GF-D8 (cell line): ENCODE data around the gene FADD.
A peak's percentile ranks its signal among the peaks of the same experiment; 100 is the strongest.
"Not testable (repeated sequence)": the region's sequence is repeated elsewhere in the genome, so short reads cannot be mapped to it uniquely, and the experiment has no call there.

Experiments
- DNase-seq: peaks from one replicate; lab custom pipeline; 2025; lab: John Stamatoyannopoulos, UW

Gene FADD

DNA sequence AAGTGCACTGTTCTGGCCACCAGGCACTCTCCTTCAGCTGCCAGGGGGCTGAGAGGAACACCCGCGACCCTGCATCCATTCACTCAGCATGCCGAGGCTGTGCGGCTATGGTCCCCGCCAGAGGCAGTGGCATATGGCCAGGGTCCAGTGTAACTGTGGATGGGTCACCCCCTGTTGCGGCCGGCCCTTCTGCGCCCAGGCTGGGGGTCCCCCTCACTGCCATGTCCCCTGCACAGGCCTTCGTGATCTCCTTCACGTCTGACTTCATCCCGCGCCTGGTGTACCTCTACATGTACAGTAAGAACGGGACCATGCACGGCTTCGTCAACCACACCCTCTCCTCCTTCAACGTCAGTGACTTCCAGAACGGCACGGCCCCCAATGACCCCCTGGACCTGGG is 20.8 kb upstream of the FADD start:
- no peak for DNase-seq

DNA sequence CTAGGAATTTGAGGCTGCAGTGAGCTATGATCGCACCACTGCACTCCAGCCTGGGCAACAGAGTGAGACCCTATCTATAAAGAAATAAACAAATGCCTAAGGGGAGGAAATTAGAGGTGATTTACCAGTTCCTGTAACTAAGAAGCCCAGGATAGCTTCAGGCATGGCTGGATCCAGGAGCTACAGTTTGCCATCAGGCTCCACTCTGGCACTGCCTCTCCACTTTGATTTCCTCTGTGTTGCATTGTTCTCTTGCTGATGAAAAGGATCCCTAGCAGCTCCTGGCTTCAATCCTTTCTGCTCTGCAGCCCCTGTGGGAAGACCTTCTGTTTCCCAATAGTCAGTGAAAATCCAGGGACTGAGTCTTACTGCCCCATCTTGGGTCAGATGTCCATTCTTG is 20.1 kb upstream of the FADD start:
- no peak for DNase-seq

DNA sequence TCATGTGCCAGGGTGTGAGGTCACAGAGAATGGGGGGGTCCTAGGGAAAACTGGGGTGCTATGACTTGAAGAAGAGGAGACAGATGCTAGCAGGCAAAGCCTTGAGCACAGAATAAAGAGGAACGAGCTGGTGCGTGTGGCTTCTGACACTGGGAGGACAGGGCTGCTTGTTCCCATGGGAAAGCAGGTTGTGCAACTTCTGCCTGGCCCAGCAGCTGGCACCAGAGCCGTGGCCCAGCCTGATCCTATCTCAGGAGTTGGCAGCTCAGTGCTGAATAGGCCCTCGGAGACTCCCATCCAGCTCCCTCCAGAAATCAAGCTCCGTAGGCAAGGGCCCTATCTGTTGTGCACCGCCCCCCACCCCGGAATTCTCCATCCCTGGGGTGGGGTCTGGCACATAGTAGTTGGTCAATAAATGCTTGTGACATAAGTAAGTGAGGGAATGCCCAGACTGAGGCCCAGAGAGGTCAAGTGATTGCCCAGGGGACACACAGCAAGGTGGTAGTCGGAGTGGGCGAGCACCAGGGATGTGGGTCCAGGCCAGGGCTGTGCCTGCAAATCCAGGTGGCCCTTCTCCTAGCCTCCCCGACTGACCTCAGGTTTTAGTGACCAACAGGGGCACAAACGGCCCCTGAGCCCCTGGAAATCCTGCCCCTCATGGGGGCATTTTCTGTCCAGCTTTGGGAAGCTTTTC is 19.5 kb upstream of the FADD start:
- DNase-seq: no peak

GRCh38 chr11:70184396-70184795 is 18.7 kb upstream of the FADD start:
- DNase-seq: no peak

DNA sequence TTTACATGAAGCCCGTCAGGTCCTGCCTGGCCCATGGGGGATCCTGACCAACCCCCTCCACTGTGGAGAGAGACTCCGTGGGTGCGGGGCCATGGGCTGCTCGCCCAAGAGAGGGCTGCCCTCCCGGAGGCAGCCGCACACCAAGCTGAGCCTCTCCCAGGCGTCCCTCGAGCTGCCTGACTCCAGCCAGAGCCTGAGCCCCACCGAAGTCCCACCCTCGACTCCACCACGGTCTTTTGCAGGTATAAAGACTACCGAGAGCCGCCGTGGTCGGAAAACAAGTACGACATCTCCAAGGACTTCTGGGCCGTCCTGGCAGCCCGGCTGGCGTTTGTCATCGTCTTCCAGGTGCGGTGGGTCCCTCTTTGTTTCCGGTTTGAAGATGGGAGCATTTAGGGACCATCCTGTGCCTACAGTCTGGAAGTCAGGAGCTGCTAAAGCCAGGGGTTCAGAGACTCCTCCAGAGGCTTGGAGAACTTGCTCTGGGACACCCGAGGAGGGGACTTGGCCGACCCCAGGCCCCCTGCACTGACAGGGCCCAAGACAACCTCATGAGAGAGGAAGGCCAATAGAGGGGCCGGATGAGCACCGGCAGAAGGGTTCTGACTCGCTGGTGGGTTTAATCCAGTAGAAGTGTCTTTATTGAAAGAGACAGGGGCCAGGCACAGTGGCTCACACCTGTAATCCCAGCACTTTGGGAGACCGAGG is 17.6 kb upstream of the FADD start:
- no peak for DNase-seq

- no peak for DNase-seq
Observed at GRCh38 chr11:70186420-70186819, 16.7 kb upstream of the FADD start.

GRCh38 chr11:70186936-70187335 is 16.2 kb upstream of the FADD start:
- DNase-seq: no peak

- no peak for DNase-seq
Observed at GRCh38 chr11:70187771-70188170, 15.3 kb upstream of the FADD start.

DNA sequence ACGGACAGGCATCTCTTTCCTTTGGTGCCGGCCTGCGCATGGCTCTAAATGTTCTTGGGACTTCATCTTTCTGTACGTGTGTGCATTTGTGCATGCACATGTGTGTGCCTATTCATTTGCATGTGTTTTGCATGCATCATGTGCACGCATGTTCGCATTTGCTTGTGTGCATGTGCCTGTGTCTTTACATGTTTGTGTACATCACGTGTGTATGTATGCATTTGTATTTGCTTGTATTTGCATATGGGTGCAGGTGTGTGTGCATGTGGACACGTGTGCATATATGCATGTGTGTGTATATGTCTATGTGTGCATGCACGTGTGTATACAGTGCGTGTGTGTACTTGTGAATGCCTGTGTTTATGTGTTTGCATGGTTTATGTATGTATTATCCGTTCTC is 13.5 kb upstream of the FADD start:
- DNase-seq: no peak

GRCh38 chr11:70191495-70192140 is 11.5 kb upstream of the FADD start:
- DNase-seq: no peak

DNA sequence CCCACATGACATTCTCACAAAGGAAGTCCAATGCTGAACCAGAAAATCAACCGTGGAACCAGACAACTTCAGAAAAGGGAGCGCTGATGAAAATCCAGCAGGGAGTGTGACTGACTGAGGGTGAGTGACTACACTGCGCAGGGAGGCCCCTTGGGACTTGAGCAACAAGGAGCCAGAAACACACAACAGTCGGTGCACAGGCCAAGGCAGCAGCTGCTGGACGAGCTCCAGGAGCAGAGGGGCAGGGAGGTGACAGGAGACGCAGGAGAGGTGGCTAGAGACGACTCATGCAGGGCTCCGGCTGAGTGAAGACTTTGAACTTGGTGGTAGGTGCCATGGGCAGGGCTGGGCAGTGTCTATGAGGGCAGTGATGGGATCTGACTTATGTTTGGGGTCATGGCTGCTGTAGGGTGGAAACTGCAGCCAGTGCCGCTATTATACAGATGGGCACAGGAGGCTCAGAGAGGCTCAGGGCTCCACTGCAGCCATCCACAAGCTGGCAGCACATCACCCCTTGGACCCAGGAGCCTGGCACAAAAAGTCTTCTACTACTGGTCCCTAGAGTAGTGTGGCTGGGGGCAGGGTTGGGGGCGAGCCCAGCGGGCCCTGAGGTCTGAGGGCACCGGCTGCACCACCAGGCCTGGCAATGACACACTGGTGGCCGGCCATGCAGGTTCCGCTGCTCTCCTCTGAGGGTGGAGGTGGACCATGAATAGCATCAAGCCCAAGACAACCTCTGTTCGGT is 10.3 kb upstream of the FADD start:
- DNase-seq: no peak

DNA sequence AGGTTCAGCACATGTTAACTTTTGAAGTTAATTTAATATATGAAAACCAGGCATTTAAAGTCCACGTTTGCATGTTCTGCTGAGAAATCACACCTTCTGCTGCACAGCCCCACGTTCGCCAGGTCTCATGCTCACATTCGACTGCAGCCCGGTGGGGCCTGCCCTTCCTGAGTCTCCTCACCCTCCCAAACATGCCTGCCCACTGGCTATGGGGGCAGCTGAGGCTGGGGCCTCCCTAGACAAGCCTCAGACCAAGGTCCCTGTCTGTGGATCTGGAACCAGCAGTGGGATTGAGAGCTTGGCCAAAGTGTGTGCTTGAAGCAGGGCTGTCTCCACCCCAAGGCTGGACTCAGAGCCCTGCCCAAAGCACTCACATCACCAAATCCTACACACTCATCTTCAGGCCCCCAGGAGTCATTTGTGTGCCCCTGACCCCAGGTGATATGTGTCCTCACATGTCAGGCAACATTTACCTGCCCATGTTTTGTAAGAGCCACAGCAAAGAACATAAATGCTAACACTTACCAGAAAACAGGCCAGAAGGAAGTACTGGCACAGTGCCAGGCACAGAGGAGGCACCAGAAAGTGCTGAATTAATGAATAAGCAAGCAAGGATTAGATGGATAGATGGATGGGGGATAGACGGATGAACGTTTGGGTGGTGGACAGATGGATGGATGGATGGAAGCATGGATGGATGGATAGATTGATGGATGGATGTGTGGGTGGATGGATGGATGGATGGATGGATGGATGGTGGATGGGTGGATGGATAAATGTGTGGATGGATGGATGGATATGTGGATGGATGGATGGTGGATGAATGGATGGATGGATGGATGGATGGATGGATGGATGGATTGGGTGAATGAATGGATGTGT is 9.4 kb upstream of the FADD start:
- DNase-seq: no peak

GRCh38 chr11:70194792-70195791 is 8.0 kb upstream of the FADD start:
- DNase-seq: no peak

DNA sequence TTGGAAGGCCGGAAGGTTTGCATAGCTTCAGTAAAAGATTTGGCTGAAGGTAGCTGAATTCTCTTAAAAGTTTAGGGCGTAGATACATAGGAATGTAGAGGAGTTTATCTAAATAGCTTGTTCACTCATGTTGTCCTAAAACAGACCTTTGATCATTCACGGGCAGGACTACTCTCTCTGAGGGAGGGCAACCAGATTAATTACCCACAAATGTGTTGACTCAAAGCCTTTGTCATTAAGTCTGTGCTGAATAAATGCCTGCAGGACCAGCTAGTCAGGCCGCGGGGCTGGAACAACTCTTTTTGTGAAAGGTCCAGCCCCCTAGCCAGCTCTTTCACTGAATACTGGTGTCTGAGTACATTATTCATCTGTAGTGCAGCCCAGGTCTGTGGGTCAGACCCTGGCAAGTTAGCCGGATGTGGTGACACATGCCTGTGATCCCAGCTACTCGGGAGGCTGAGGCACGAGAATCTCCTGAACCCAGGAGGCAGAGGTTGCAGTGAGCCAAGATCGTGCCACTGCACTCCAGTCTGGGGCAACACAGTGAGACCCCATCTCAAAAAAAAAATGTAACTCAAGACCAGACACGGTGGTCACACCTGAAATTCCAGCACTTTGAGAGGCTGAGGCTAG is 2.8 kb upstream of the FADD start:
- DNase-seq: no peak

DNA sequence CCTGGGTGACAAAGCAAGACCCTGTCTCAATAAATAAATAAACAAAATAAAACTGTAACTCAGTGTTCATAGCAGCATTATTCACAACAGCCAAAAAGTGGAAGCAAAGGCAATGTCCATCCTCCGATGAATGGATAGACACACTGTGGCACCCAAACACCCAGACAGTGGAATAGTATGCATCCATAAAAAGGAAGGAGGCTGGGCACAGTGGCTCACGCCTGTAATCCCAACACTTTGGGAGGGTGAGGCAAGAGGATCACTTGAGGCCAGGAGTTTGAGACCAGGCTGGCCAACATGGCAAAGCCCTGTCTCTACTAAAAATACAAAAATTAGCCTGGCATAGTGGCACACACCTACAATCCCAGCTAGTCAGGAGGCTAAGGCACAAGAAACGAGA is 2.0 kb upstream of the FADD start:
- not testable (repeated sequence) for DNase-seq

- DNase-seq: peak; percentile 24
Observed at GRCh38 chr11:70201882-70202861, 924 bp upstream of the FADD start.

DNA sequence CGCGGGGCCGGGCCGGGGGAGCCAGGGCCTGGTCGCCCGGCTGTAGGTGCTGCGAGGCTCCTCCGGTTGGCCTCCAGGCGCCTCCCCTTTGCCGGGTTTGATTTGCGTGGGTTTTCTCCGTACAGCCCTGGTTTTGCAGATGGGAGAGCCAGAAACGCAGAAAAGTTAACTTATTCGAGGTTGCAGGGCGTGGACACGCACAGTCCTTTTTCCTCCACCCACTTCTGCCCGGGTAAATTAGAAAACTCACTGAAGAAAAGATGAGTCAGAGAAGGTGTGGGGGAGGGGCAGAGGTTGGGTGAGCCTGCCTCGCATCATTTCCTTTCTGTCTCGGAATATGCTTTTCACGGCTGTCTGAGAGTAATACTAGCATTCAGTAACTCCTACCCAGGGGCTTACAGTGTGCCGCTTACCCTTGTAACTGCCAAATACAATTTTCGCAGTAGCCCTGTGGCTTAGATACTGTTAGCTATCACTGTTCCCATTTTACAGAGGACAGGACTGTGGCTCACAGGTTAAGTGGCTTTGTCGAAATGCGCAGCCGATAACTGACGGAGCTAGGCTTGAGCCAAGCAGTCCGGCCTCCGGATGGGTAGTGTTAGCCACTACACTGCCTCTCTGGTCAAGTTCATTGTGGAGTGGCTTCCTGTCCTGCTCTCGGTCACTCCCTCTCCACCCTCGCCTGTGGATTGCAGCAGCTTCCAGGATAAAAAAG is 812 bp downstream of the FADD start:
- no peak for DNase-seq

DNA sequence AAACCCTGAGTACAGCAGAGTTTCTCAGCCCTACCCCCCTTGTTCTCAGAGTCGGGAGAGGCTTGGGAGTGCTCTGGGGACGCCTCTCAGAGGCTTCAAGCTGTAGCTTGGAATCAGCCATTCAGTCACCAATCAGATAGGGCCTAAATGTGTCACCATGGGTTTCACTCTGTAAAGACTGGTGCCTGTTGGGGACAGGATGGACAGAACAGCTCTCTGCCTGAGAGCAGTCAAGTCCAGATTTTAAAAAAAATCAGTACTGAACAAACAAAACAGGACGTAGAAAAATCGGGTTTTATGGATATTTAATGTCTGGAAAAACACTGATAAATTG is 1.3 kb downstream of the FADD start:
- DNase-seq: no peak
